ENCODE data around the gene WDPCP. TPM values are rescaled to one million over a fixed set of nuclear protein-coding genes. Genes with fewer than 3 reads are reported as not detected.

The WDPCP gene
- total and polyA plus RNA-seq, 3 donors from 2014 or later = 8.3 to 23.5 (median 20.1) TPM

DNA sequence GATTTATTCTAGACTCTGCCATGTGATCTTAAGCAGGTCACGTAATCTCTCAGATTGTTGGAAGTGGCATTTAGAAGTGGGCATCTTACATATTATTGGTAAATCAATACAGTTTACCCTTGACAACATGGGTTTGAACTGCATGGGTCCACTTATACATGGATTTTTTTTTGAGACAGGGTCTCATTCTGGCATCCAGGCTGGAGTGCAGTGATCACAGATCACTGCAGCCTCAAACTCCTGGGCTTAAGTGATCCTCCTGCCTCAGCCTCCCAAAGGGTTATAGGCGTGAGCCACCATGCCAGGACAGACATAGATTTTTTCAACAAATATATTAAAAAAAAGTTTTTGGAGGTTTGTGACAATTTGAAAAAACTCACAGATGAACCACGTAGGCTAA is 393.0 kb downstream of the WDPCP start:
- TF ChIP-seq, protein P1, sequence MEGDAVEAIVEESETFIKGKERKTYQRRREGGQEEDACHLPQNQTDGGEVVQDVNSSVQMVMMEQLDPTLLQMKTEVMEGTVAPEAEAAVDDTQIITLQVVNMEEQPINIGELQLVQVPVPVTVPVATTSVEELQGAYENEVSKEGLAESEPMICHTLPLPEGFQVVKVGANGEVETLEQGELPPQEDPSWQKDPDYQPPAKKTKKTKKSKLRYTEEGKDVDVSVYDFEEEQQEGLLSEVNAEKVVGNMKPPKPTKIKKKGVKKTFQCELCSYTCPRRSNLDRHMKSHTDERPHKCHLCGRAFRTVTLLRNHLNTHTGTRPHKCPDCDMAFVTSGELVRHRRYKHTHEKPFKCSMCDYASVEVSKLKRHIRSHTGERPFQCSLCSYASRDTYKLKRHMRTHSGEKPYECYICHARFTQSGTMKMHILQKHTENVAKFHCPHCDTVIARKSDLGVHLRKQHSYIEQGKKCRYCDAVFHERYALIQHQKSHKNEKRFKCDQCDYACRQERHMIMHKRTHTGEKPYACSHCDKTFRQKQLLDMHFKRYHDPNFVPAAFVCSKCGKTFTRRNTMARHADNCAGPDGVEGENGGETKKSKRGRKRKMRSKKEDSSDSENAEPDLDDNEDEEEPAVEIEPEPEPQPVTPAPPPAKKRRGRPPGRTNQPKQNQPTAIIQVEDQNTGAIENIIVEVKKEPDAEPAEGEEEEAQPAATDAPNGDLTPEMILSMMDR (IDR thresholded peaks at IDR 0.05) = no peak
- TF ChIP-seq POLR2A (IDR thresholded peaks at IDR 0.05) = no peak
- Histone ChIP-seq H3K27ac (no peak overlapping the region), H3K27me3 (no peaks in the 10 kb centered on the region), H3K9me3 (no peaks in the 10 kb centered on the region), H3K36me3 (ENCODE audit: low read depth, missing control alignments) (no peaks in the 10 kb centered on the region), H3K4me1 (no peaks in the 10 kb centered on the region), H3K4me3 (no peak overlapping the region)
- intact Hi-C loops (cut with DNase I; ENCODE audit: low total_unique reads) = no loop called here
- 92 to 98% methylated on average over 3 of the region's 3 CpGs for WGBS, 2 donors
- no peak for DNase-seq

DNA sequence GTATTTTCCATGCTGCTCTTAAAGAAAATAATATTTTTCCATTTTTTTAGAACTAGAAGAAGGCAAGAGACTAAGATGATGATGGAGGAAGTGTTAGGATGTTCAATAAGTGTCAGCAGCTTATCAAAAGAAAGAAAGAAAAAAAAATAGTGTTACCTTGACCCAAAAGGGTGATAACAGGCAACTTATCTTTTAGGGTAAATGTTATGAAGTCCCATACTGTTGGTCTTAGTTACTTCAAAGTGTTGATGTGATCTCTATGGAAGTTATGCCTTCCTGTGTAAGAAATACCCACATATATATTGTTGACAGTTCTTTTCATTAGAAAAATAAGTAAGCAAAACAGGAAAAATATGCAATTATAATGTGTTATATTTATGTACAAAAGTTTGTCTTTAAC is 394.1 kb downstream of the WDPCP start:
- no peaks in the 10 kb centered on the region for H3K4me1 ChIP-seq
- no peaks in the 10 kb centered on the region for H3K36me3 ChIP-seq (ENCODE audit: low read depth, missing control alignments)
- H3K27me3 ChIP-seq = no peaks in the 10 kb centered on the region
- no peak overlapping the region for H3K27ac ChIP-seq
- no peak overlapping the region for H3K4me3 ChIP-seq
- no peak for DNase-seq
- no peaks in the 10 kb centered on the region for H3K9me3 ChIP-seq
- TF ChIP-seq, protein P1 (IDR thresholded peaks at IDR 0.05) = no peak
- intact Hi-C loops (cut with DNase I; ENCODE audit: low total_unique reads) = no loop called here

GRCh38 chr2:63192889-63193774 is 395.1 kb downstream of the WDPCP start:
- H3K27me3 ChIP-seq = no peaks in the 10 kb centered on the region
- no peaks in the 10 kb centered on the region for H3K9me3 ChIP-seq
- H3K4me3 ChIP-seq = no peak overlapping the region
- H3K4me1 ChIP-seq = no peaks in the 10 kb centered on the region
- TF ChIP-seq POLR2A (IDR thresholded peaks at IDR 0.05) = no peak
- TF ChIP-seq, protein P1 (IDR thresholded peaks at IDR 0.05) = no peak
- intact Hi-C loops (cut with DNase I; ENCODE audit: low total_unique reads) = no loop called here
- H3K36me3 ChIP-seq (ENCODE audit: low read depth, missing control alignments) = no peaks in the 10 kb centered on the region
- DNase-seq = no peak
- 79 to 83% methylated on average over 2 of the region's 2 CpGs for whole genome bisulfite sequencing, 2 donors
- H3K27ac ChIP-seq = no peak overlapping the region

GRCh38 chr2:63192169-63192888 is 395.9 kb downstream of the WDPCP start:
- DNase-seq = no peak
- no peak overlapping the region for H3K4me3 ChIP-seq
- TF ChIP-seq, protein P1 (IDR thresholded peaks at IDR 0.05) = no peak
- no peak for TF ChIP-seq POLR2A (IDR thresholded peaks at IDR 0.05)
- no peak overlapping the region for H3K27ac ChIP-seq
- no peaks in the 10 kb centered on the region for H3K9me3 ChIP-seq
- no peaks in the 10 kb centered on the region for H3K4me1 ChIP-seq
- intact Hi-C loops (cut with DNase I; ENCODE audit: low total_unique reads) = no loop called here
- H3K27me3 ChIP-seq = no peaks in the 10 kb centered on the region
- H3K36me3 ChIP-seq (ENCODE audit: low read depth, missing control alignments) = no peaks in the 10 kb centered on the region
